Bronchial smooth muscle cell (primary cell): Measurements from ENCODE around the gene MIA. TPM values are rescaled to one million over a fixed set of nuclear protein-coding genes. Genes with fewer than 3 reads are reported as not detected.

Experiments used
- total RNA-seq: library from RNA; depleted of rRNA; stranded (reverse); fragments of >200 nt; gene quantifications from 2 replicates; pipeline ENCODE4 v1.2.1, GENCODE V29; 2014

Gene MIA
- 0.26 and 0.47 TPM in 2 replicates for total RNA-seq

GRCh38 chr19:40774916-40775631 is at the start of gene MIA:
Gene MIA (plus strand): TSS chr19:40775521. CDS start chr19:40775543, 22 bp downstream.

GRCh38 chr19:40750058-40750873 is 25.1 kb upstream of the MIA start, which contains the start of gene ACTMAP:
Gene ACTMAP (minus strand): TSS chr19:40750477. CDS start chr19:40749803, 674 bp downstream.

GRCh38 chr19:40750874-40751537 is 24.3 kb upstream of the MIA start, which contains the start of gene SNRPA:
Gene SNRPA (plus strand): TSS chr19:40751203. CDS start chr19:40751409, 206 bp downstream.

GRCh38 chr19:40777937-40778705 is 2.8 kb downstream of the MIA start, which contains the start of gene RAB4B:
Gene RAB4B (plus strand): TSS chr19:40778247. CDS start chr19:40778376, 129 bp downstream.

GRCh38 chr19:40798683-40799557 is 23.6 kb downstream of the MIA start, which contains the start of gene EGLN2:
Gene EGLN2 (plus strand): TSS chr19:40799191. CDS start chr19:40800573, 1,382 bp downstream.

Other genes with a start within 250 kb of the MIA start
- gene SHKBP1, start 198.6 kb upstream of the MIA start, total RNA-seq = 22.2 and 25.6 TPM in 2 replicates
- gene LTBP4, start 174.2 kb upstream of the MIA start, total RNA-seq = 69.0 and 191 TPM in 2 replicates
- 24.6 and 70.8 TPM in 2 replicates for gene NUMBL, start 84.9 kb upstream of the MIA start, total RNA-seq
- 31.8 and 38.6 TPM in 2 replicates for gene COQ8B, start 58.6 kb upstream of the MIA start, total RNA-seq
- gene ITPKC, start 58.4 kb upstream of the MIA start, total RNA-seq = 12.6 and 20.4 TPM in 2 replicates
- 0.47 and 0.77 TPM in 2 replicates for gene ACTMAP, start 25.0 kb upstream of the MIA start, total RNA-seq
- 33.9 and 36.2 TPM in 2 replicates for gene SNRPA, start 24.3 kb upstream of the MIA start, total RNA-seq
- gene RAB4B, start 2.7 kb downstream of the MIA start, total RNA-seq = 6.4 and 8.7 TPM in 2 replicates
- 103 and 135 TPM in 2 replicates for gene EGLN2, start 23.7 kb downstream of the MIA start, total RNA-seq
- not detected in 2 replicates for gene CYP2A6, start 74.9 kb downstream of the MIA start, total RNA-seq
- not detected in 2 replicates for gene CYP2A7, start 106.7 kb downstream of the MIA start, total RNA-seq
- not detected in 2 replicates for gene CYP2B6, start 215.8 kb downstream of the MIA start, total RNA-seq